ENCODE results near the gene PTGER2. TPM values are rescaled to one million over a fixed set of nuclear protein-coding genes. Genes with fewer than 3 reads are reported as not detected.
A peak's percentile ranks its signal among the peaks of the same experiment; 100 is the strongest.

The PTGER2 gene
- total RNA-seq, 1 donor from 2014 or later: 67.9 TPM

DNA sequence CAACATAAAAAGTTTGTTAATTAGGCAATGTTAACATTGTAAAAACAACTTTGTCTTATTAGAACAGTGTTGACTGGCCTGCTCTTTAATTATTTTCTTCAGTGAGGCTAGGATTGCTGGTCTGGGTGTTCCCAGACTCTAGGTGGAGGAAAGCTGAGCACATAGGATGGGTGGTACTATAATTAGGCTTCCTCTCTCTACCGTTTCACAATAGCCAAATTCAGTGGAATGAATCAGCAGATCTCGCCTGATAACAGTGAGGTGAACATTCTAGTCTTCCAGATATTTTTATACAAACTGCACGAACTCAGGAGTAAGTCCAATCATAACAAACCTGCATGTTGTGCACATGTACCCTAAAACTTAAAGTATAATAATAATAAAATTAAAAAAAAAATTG, 34.7 kb upstream of the PTGER2 start:
- Mint-ChIP-seq H3K27me3 (ENCODE audit: insufficient read depth) (peaks cover 17% of the 10 kb centered on the region), H3K27ac (no peak overlapping the region), H3K4me1 (ENCODE audit: low read depth) (peaks cover 15% of the 10 kb centered on the region), H3K9me3 (peaks cover 3% of the 10 kb centered on the region), H3K36me3 (ENCODE audit: low read depth) (peaks cover 2% of the 10 kb centered on the region), H3K4me3 (no peak overlapping the region)
- intact Hi-C loops (cut with micrococcal nuclease): no loop called here
- DNase-seq (ENCODE audit: low spot score): no peak

DNA sequence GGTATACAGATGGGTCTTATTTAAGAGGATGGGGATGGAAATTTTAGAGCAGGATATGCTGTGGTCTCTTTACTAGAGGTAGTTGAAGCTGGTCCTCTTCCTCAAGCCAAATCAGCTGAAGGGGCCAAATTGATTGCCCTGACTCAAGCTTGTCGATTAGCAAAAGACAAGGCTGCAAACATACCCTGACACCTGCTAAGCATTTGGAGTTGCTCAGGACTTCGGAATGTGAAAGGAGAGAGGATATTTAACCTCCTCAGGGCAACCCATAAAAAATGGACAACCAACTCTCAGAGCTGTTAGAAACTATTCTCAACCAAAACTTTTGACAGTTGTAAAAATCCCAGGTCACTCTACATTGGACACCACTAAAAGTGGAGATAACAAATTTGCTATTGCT, 31.0 kb upstream of the PTGER2 start:
- Mint-ChIP-seq H3K9me3 (peaks cover 3% of the 10 kb centered on the region), H3K36me3 (ENCODE audit: low read depth) (peaks cover 8% of the 10 kb centered on the region), H3K4me3 (no peak overlapping the region), H3K27me3 (ENCODE audit: insufficient read depth) (peaks cover 6% of the 10 kb centered on the region), H3K4me1 (ENCODE audit: low read depth) (peaks cover 35% of the 10 kb centered on the region), H3K27ac (no peak overlapping the region)
- DNase-seq (ENCODE audit: low spot score): no peak
- intact Hi-C loops (cut with micrococcal nuclease): no loop called here

DNA sequence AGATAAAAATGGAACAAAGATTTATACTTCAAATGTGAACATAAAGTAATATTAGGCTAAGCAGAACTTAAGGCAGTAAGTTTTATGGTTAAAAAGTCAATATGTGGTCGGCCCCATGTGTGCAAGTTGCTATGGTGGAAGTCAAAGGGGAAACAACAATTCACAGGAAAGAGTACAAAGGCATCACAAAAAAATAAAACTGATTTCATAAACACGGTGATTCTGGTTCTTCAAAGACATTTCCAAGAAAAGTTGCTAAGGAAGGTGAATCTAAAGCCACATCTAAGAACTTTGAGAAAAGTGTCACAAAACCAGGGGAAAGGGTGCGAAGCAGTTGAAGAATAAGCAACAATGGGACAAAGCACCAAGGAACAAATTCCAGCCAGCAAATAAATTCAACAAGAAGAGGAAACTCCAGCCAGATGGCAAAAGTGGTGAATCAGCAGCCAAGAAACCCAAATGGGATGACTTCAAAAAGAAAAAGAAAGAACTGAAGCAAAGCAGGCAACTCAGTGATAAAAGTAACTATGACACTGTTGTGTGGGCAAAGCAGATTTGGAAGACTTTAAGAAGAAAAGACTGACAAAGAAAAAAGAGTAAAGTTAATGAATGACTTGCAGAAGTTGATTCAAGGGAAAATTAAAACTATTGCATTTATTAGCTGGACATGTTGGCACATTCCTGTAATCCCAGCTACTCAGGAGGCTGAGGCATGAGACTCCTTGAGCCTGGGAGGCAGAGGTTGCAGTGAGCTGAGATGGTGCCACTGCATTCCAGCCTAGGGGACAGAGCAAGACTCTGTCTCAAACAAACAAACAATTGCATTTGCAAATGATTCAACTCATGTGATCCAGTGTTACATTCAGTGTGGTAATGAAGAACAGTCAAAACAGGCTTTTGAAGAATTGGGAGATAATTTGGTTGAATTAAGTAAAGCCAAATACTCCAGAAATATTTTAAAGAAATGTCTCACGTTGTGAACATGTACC, 27.2 kb upstream of the PTGER2 start:
- Mint-ChIP-seq H3K27ac (peak overlapping the region; percentile 62), H3K4me1 (ENCODE audit: low read depth) (peaks cover 38% of the 10 kb centered on the region), H3K9me3 (peaks cover 3% of the 10 kb centered on the region), H3K27me3 (ENCODE audit: insufficient read depth) (peaks cover 17% of the 10 kb centered on the region), H3K36me3 (ENCODE audit: low read depth) (peaks cover 14% of the 10 kb centered on the region), H3K4me3 (peak overlapping the region; percentile 53)
- intact Hi-C loops (cut with micrococcal nuclease): no loop called here
- DNase-seq (ENCODE audit: low spot score): peak; percentile 10

- no peak overlapping the region for H3K27ac Mint-ChIP-seq
- no peak for DNase-seq (ENCODE audit: low spot score)
- peaks cover 8% of the 10 kb centered on the region for H3K27me3 Mint-ChIP-seq (ENCODE audit: insufficient read depth)
- no peaks in the 10 kb centered on the region for H3K9me3 Mint-ChIP-seq
- intact Hi-C loops (cut with micrococcal nuclease): loop anchor here (5.0 to 10.0 kb wide), 3 partner anchors 231 to 348 kb away; partner anchors contain the start of genes GPR137C and TXNDC16
- H3K4me1 Mint-ChIP-seq (ENCODE audit: low read depth): peaks cover 23% of the 10 kb centered on the region
- no peak overlapping the region for H3K4me3 Mint-ChIP-seq
- no peaks in the 10 kb centered on the region for H3K36me3 Mint-ChIP-seq (ENCODE audit: low read depth)
Observed at GRCh38 chr14:52296378-52296777, 17.7 kb upstream of the PTGER2 start.

DNA sequence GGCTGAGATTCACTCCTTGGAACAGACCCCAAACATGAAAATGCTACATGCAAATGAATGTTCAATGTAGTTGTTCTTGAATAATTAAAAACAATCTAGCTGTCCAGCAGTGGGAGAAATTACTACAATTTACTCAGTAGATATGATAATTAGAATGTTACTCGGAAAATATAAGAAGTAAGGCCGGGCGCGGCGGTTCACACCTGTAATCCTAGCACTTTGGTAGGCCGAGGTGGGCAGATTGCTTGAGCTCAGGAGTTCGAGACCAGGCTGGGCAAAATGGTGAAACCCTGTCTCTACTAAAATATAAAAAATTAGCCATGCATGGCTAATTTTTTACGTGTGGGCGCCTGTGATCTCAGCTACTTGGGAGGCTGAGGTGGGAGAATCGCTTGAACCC, 15.3 kb upstream of the PTGER2 start:
- intact Hi-C loops (cut with micrococcal nuclease): loop anchor here (1.0 to 10.0 kb wide), 5 partner anchors 54 to 346 kb away; partner anchors contain the start of genes GPR137C and TXNDC16
- DNase-seq (ENCODE audit: low spot score): no peak
- H3K9me3 Mint-ChIP-seq: no peaks in the 10 kb centered on the region
- H3K4me1 Mint-ChIP-seq (ENCODE audit: low read depth): peaks cover 40% of the 10 kb centered on the region
- H3K27me3 Mint-ChIP-seq (ENCODE audit: insufficient read depth): peaks cover 1% of the 10 kb centered on the region
- H3K27ac Mint-ChIP-seq: no peak overlapping the region
- no peak overlapping the region for H3K4me3 Mint-ChIP-seq
- H3K36me3 Mint-ChIP-seq (ENCODE audit: low read depth): peaks cover 12% of the 10 kb centered on the region

DNA sequence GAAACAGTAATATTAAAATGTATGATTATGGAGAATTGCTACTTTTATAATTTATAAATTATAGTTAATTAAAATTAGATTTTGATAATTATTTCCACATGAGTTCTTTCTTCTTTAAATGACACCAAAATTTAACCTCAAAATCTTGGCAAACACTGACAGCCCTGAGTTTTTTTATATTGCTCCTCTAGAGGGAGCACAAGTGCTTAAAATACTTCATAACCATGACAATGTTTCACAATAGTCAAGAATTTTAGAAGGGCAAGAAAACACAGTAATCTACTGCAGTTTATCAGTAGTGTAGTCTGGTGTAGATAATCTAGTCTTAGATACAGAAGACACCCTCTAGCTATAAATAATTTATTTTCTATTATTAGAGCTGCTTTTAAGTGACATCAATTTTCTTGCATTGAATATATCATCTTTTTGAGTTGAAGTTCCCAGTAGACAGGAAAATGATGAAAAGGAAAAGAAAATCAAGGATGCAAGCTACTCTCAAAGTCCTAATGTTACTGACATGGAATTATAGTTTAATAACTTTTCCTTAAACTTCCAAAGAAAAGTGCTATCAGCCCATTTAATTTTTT, 14.3 kb upstream of the PTGER2 start:
- H3K27ac Mint-ChIP-seq: no peak overlapping the region
- peaks cover 47% of the 10 kb centered on the region for H3K4me1 Mint-ChIP-seq (ENCODE audit: low read depth)
- no peak for DNase-seq (ENCODE audit: low spot score)

DNA sequence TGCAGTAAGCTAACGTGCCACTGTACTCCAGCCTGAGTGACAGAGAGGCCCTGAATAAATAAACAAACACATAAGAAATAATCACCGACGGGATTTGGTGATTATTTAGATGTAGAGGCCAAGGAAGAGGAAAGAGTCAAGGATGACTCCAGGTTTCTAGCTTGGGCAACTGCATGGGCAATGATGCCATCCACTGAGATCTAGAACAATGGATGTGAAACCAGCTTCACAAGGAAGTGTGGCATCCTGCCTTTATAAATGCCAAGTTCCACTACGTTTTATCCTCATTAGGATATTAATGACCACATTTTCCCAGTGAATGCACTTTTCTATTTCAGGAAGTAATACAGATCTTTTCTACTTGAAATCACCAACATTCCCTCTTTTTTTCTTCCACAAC, 10.9 kb upstream of the PTGER2 start:
- H3K4me3 Mint-ChIP-seq: no peak overlapping the region
- intact Hi-C loops (cut with micrococcal nuclease): no loop called here
- peaks cover 26% of the 10 kb centered on the region for H3K36me3 Mint-ChIP-seq (ENCODE audit: low read depth)
- H3K27me3 Mint-ChIP-seq (ENCODE audit: insufficient read depth): peaks cover 3% of the 10 kb centered on the region
- H3K9me3 Mint-ChIP-seq: peaks cover 4% of the 10 kb centered on the region
- DNase-seq (ENCODE audit: low spot score): no peak
- H3K27ac Mint-ChIP-seq: no peak overlapping the region
- H3K4me1 Mint-ChIP-seq (ENCODE audit: low read depth): peaks cover 53% of the 10 kb centered on the region

More for the DNA sequence above, 14.3 kb upstream of the PTGER2 start:
- no peaks in the 10 kb centered on the region for H3K9me3 Mint-ChIP-seq
- no peak overlapping the region for H3K4me3 Mint-ChIP-seq
- peaks cover 3% of the 10 kb centered on the region for H3K27me3 Mint-ChIP-seq (ENCODE audit: insufficient read depth)
- peaks cover 15% of the 10 kb centered on the region for H3K36me3 Mint-ChIP-seq (ENCODE audit: low read depth)
- intact Hi-C loops (cut with micrococcal nuclease): loop anchor here (1.0 to 10.0 kb wide), 6 partner anchors 12 to 345 kb away; partner anchors contain the start of genes GPR137C and TXNDC16

- H3K9me3 Mint-ChIP-seq: peaks cover 6% of the 10 kb centered on the region
- peaks cover 3% of the 10 kb centered on the region for H3K27me3 Mint-ChIP-seq (ENCODE audit: insufficient read depth)
- peaks cover 57% of the 10 kb centered on the region for H3K4me1 Mint-ChIP-seq (ENCODE audit: low read depth)
- intact Hi-C loops (cut with micrococcal nuclease): no loop called here
- H3K36me3 Mint-ChIP-seq (ENCODE audit: low read depth): peaks cover 35% of the 10 kb centered on the region
- no peak overlapping the region for H3K27ac Mint-ChIP-seq
- H3K4me3 Mint-ChIP-seq: no peak overlapping the region
- no peak for DNase-seq (ENCODE audit: low spot score)
Observed at GRCh38 chr14:52304248-52304904, 9.7 kb upstream of the PTGER2 start.

- Mint-ChIP-seq H3K27me3 (ENCODE audit: insufficient read depth) (peaks cover 3% of the 10 kb centered on the region), H3K4me1 (ENCODE audit: low read depth) (peaks cover 63% of the 10 kb centered on the region), H3K4me3 (no peak overlapping the region), H3K36me3 (ENCODE audit: low read depth) (peaks cover 39% of the 10 kb centered on the region), H3K9me3 (peaks cover 6% of the 10 kb centered on the region), H3K27ac (no peak overlapping the region)
- intact Hi-C loops (cut with micrococcal nuclease): no loop called here
- no peak for DNase-seq (ENCODE audit: low spot score)
Observed at GRCh38 chr14:52305014-52305413, 9.1 kb upstream of the PTGER2 start.

DNA sequence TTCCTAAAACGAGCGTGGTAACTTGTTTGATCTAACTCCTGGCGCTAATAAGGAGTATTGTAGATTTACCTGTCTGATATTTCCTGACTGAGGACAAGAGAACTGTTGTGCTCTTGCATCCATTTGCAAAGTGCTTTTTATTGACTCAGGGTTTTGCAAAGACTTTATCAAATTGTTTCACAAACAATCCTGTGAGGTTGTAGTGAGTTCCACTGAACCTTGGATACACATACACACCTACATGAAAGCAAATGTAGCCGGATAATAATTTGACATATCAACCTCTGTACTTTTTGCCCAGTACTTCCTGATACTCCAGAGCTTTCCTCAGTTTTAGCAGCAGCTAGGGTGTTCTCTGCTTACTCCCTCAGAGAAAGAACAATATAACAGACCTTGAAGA, 6.7 kb upstream of the PTGER2 start:
- DNase-seq (ENCODE audit: low spot score): no peak
- peaks cover 45% of the 10 kb centered on the region for H3K36me3 Mint-ChIP-seq (ENCODE audit: low read depth)
- intact Hi-C loops (cut with micrococcal nuclease): no loop called here
- peak overlapping the region; percentile 46 for H3K27ac Mint-ChIP-seq
- peaks cover 65% of the 10 kb centered on the region for H3K4me1 Mint-ChIP-seq (ENCODE audit: low read depth)
- no peak overlapping the region for H3K4me3 Mint-ChIP-seq
- peaks cover 2% of the 10 kb centered on the region for H3K27me3 Mint-ChIP-seq (ENCODE audit: insufficient read depth)
- peaks cover 6% of the 10 kb centered on the region for H3K9me3 Mint-ChIP-seq

DNA sequence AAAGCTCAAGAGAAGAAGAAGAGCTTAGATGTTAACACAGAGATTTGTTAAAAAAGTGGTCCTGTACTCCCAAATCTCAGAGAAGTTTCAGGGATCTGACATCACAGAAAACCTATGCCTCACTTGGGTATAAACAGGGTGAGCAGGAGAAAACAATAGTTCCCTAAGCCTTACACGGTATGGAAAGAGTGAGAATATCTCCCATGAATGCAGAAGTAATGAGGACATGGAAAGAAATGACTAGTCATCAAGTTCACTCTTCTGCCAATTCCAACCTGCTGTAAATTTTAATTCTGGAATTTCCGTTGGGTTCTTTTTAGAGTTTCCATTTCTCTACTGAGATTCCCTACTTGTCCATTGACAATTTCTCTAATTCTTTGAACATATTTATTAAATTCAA, 6.2 kb upstream of the PTGER2 start:
- peaks cover 6% of the 10 kb centered on the region for H3K9me3 Mint-ChIP-seq
- H3K27ac Mint-ChIP-seq: peak overlapping the region; percentile 46
- intact Hi-C loops (cut with micrococcal nuclease): no loop called here
- peaks cover 65% of the 10 kb centered on the region for H3K4me1 Mint-ChIP-seq (ENCODE audit: low read depth)
- peak overlapping the region; percentile 28 for H3K4me3 Mint-ChIP-seq
- DNase-seq (ENCODE audit: low spot score): no peak
- H3K36me3 Mint-ChIP-seq (ENCODE audit: low read depth): peaks cover 41% of the 10 kb centered on the region
- peaks cover 2% of the 10 kb centered on the region for H3K27me3 Mint-ChIP-seq (ENCODE audit: insufficient read depth)

- Mint-ChIP-seq H3K36me3 (ENCODE audit: low read depth) (peaks cover 46% of the 10 kb centered on the region), H3K4me3 (peak overlapping the region; percentile 98), H3K27ac (no peak overlapping the region), H3K27me3 (ENCODE audit: insufficient read depth) (peaks cover 1% of the 10 kb centered on the region), H3K9me3 (peaks cover 6% of the 10 kb centered on the region), H3K4me1 (ENCODE audit: low read depth) (peaks cover 64% of the 10 kb centered on the region)
- no peak for DNase-seq (ENCODE audit: low spot score)
- intact Hi-C loops (cut with micrococcal nuclease): loop anchor here (5.0 to 10.0 kb wide), 5 partner anchors 222 to 884 kb away; partner anchors contain the start of gene ERO1A
Observed at GRCh38 chr14:52310541-52310940, 3.6 kb upstream of the PTGER2 start.
